Mesenchymal stem cell (in vitro differentiated cells and primary cell): Measurements from ENCODE around the gene NRXN3.

ENCODE experiments used
- DNase-seq: peaks from one replicate; pipeline ENCODE4 v3.0.0-alpha.2; 2013
- H2AFZ ChIP-seq: one replicate; pipeline ENCODE4 v1.6.1; 2013; ENCODE audit warnings: low read depth, mild to moderate bottlenecking, control low read depth, inconsistent platforms, low read length, moderate library complexity
- H2AK5ac ChIP-seq: 2 replicates; pipeline ENCODE4 v1.6.1; 2013; ENCODE audit warnings: low read length, moderate library complexity, mild to moderate bottlenecking, inconsistent platforms; ENCODE audit not compliant: severe bottlenecking
- H2BK120ac ChIP-seq: one replicate; pipeline ENCODE4 v1.6.1; 2013; ENCODE audit warnings: low read depth, mild to moderate bottlenecking, inconsistent platforms, low read length, moderate library complexity
- H2BK12ac ChIP-seq, 2 experiments: one replicate each; pipeline ENCODE4 v1.6.1; 2013; ENCODE audit warnings: inconsistent platforms in 2 of 2, low read length in 2 of 2, mild to moderate bottlenecking in 2 of 2, moderate library complexity in 2 of 2, control low read depth in 1 of 2
- H2BK15ac ChIP-seq: one replicate; pipeline ENCODE4 v1.6.1; 2013; ENCODE audit warnings: mild to moderate bottlenecking, low read depth, inconsistent platforms; ENCODE audit not compliant: poor library complexity, severe bottlenecking
- H2BK5ac ChIP-seq: 2 replicates; pipeline ENCODE4 v1.6.1; 2013; ENCODE audit warnings: low read depth, mild to moderate bottlenecking, low read length, control low read depth, inconsistent platforms; ENCODE audit not compliant: poor library complexity, severe bottlenecking
- H3K14ac ChIP-seq, 2 experiments: one replicate each; pipeline ENCODE4 v1.6.1; 2013; ENCODE audit warnings: inconsistent platforms in 2 of 2, low read length in 2 of 2, control low read depth in 1 of 2, mild to moderate bottlenecking in 1 of 2, moderate library complexity in 1 of 2
- H3K18ac ChIP-seq, 2 experiments: one replicate each; pipeline ENCODE4 v1.6.1; 2013; ENCODE audit warnings: inconsistent platforms in 2 of 2, low read length in 2 of 2, control low read depth in 1 of 2, low read depth in 1 of 2, mild to moderate bottlenecking in 1 of 2
- H3K23ac ChIP-seq, 2 experiments: one replicate each; pipeline ENCODE4 v1.6.1; 2013; ENCODE audit warnings: inconsistent platforms in 2 of 2, low read length in 2 of 2, mild to moderate bottlenecking in 2 of 2, moderate library complexity in 2 of 2, control low read depth in 1 of 2
- H3K27ac ChIP-seq: 2 replicates; pipeline ENCODE4 v1.5.1; 2013; ENCODE audit warnings: mild to moderate bottlenecking, moderate library complexity, low read length, control low read depth, inconsistent platforms; ENCODE audit not compliant: poor library complexity, severe bottlenecking
- H3K27me3 ChIP-seq, 2 experiments: 2 replicates each; pipeline versions ENCODE4 v1.6.1 to v1.7.0; 2013; ENCODE audit warnings: low read length in 2 of 2, mild to moderate bottlenecking in 2 of 2, moderate library complexity in 2 of 2, control low read depth in 1 of 2, inconsistent platforms in 1 of 2; ENCODE audit not compliant: control insufficient read depth in 1 of 2, insufficient read depth in 1 of 2
- H3K36me3 ChIP-seq, 2 experiments: 2 replicates each; pipeline versions ENCODE4 v1.6.1 to v1.7.0; 2013; ENCODE audit warnings: low read length in 2 of 2, control low read depth in 1 of 2, inconsistent platforms in 1 of 2, low read depth in 1 of 2, mild to moderate bottlenecking in 1 of 2; ENCODE audit not compliant: insufficient read depth in 2 of 2, control insufficient read depth in 1 of 2
- H3K4ac ChIP-seq, 2 experiments: one replicate each; pipeline ENCODE4 v1.6.1; 2013; ENCODE audit warnings: inconsistent platforms in 2 of 2, low read length in 2 of 2, mild to moderate bottlenecking in 2 of 2, moderate library complexity in 2 of 2, control low read depth in 1 of 2, low read depth in 1 of 2
- H3K4me1 ChIP-seq: 2 replicates; pipeline ENCODE4 v1.6.1; 2013; ENCODE audit warnings: low read depth, low read length, control low read depth; ENCODE audit not compliant: control insufficient read depth, insufficient read depth
- H3K4me2 ChIP-seq: 2 replicates; pipeline ENCODE4 v1.6.1; 2013; ENCODE audit warnings: low read length, mild to moderate bottlenecking, inconsistent platforms; ENCODE audit not compliant: poor library complexity, severe bottlenecking
- H3K4me3 ChIP-seq, 2 experiments: 2 replicates each; pipeline versions ENCODE4 v1.5.1 to v1.7.0; 2013; ENCODE audit warnings: low read length in 2 of 2, mild to moderate bottlenecking in 2 of 2, control low read depth in 1 of 2, low read depth in 1 of 2; ENCODE audit not compliant: insufficient read depth in 1 of 2
- H3K79me1 ChIP-seq: replicated peaks from 2 replicates; pipeline ENCODE4 v1.6.1; 2013; ENCODE audit warnings: mild to moderate bottlenecking, control low read depth, low read length, inconsistent platforms; ENCODE audit not compliant: poor library complexity, severe bottlenecking
- H3K9ac ChIP-seq: 2 replicates; pipeline ENCODE4 v1.7.0; 2013; ENCODE audit warnings: mild to moderate bottlenecking, low read length, moderate library complexity
- H3K9me3 ChIP-seq: 2 replicates; pipeline ENCODE4 v1.7.0; 2013; ENCODE audit warnings: mild to moderate bottlenecking, low read length; ENCODE audit not compliant: control insufficient read depth
- H4K8ac ChIP-seq: one replicate; pipeline ENCODE4 v1.6.1; 2013; ENCODE audit warnings: inconsistent platforms, mild to moderate bottlenecking, low read length, moderate library complexity
- H4K91ac ChIP-seq: one replicate; pipeline ENCODE4 v1.6.1; 2013; ENCODE audit warnings: mild to moderate bottlenecking, low read length, inconsistent platforms
- WGBS: methylation state at CpG from one replicate; pipeline ENCODE4 v1.1.7; 2013; ENCODE audit warnings: mixed read lengths; 5-methylcytosine and 5-hydroxymethylcytosine counted together

Gene NRXN3

DNA sequence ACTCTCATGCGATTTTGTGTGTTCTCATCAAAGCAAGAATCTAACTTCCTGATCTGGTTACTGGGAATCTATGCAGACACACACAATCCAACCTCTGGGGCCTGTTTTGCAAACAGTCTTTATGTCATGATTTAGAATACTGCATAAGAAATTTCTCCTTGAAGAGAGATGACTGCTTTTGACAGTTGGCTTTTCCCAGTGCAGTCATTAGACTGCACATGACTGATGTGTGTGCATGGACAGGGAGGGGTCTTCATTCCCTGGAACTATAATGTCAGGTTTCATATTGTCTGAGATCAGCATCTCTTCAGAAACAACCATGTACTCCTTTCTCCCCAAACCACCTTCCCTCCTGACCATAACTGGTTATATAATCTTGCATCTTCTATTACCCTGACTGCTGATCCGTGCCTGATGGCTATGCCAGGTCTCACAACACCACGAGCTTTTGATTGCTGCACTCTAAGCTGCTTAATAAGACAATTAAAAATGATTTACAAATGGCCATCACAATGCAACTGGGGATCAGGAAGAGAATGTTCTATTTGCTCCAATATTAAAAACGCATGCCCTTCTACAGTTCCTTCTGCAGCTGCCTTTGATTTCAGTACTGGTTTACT is 995.4 kb downstream of the NRXN3 start:
- Histone ChIP-seq H3K36me3 (no peaks in the 10 kb centered on the region), H2AFZ (no peak overlapping the region), H3K27ac (no peak overlapping the region), H2BK120ac (no peak overlapping the region), H3K18ac (no peak overlapping the region), H4K8ac (no peak overlapping the region), H3K4me2 (no peak overlapping the region), H3K23ac (no peak overlapping the region), H4K91ac (no peak overlapping the region), H3K9ac (no peak overlapping the region), H2BK15ac (no peak overlapping the region), H3K4me3 (no peak overlapping the region), H3K14ac (no peak overlapping the region), H3K9me3 (no peaks in the 10 kb centered on the region), H3K4me1 (no peaks in the 10 kb centered on the region), H2BK5ac (no peak overlapping the region), H3K4ac (no peak overlapping the region), H2BK12ac (no peak overlapping the region), H3K79me1 (no peaks in the 10 kb centered on the region), H2AK5ac (no peak overlapping the region), H3K27me3 (no peaks in the 10 kb centered on the region)
- DNase-seq: no peak
- 59% methylated on average over 2 of the region's 4 CpGs for WGBS

GRCh38 chr14:79166171-79166570 is 996.0 kb downstream of the NRXN3 start:
- Histone ChIP-seq H3K4ac (no peak overlapping the region), H4K91ac (no peak overlapping the region), H2BK5ac (no peak overlapping the region), H3K9ac (no peak overlapping the region), H3K9me3 (no peaks in the 10 kb centered on the region), H2BK12ac (no peak overlapping the region), H3K4me2 (no peak overlapping the region), H3K18ac (no peak overlapping the region), H3K14ac (no peak overlapping the region), H3K36me3 (no peaks in the 10 kb centered on the region), H3K27me3 (no peaks in the 10 kb centered on the region), H3K4me3 (no peak overlapping the region), H4K8ac (no peak overlapping the region), H2BK15ac (no peak overlapping the region), H3K23ac (no peak overlapping the region), H3K4me1 (no peaks in the 10 kb centered on the region), H3K27ac (no peak overlapping the region), H2BK120ac (no peak overlapping the region), H3K79me1 (no peaks in the 10 kb centered on the region), H2AFZ (no peak overlapping the region), H2AK5ac (no peak overlapping the region)
- WGBS: 100% methylated on average over 1 of the region's 2 CpGs
- DNase-seq: no peak

GRCh38 chr14:79167957-79168356 is 997.8 kb downstream of the NRXN3 start:
- no peak overlapping the region for H3K4me2 ChIP-seq
- H3K18ac ChIP-seq: no peak overlapping the region
- WGBS: 40% methylated on average over 1 of the region's 1 CpG

DNA sequence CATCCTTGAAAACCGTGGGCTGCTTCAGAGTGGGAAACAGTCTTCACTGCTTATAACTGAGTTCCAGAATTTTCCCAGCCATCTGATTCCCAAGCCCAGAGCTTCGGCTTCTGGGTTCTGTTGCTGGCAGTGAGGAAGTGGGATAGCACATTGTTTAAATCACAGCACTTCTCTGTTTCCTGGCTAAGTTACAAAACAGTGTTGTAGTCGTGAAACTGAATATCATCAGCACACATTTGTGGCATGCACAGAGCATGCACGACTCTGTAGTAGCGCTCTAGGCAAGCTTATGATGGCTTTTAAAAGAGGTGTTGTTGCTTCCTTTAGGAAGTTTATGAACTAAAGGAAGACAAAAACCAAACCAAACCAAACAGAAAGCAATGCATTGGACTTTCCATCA is 1005.5 kb downstream of the NRXN3 start:
- H3K79me1 ChIP-seq: no peaks in the 10 kb centered on the region
- 51% methylated on average over 3 of the region's 5 CpGs for WGBS
- H3K23ac ChIP-seq: no peak overlapping the region

More at GRCh38 chr14:79167957-79168356, 997.8 kb downstream of the NRXN3 start:
- no peak overlapping the region for H3K27ac ChIP-seq
- H3K4me3 ChIP-seq: no peak overlapping the region
- H3K36me3 ChIP-seq: no peaks in the 10 kb centered on the region
- H2AK5ac ChIP-seq: no peak overlapping the region
- no peak overlapping the region for H3K4ac ChIP-seq
- H2BK15ac ChIP-seq: no peak overlapping the region
- no peak overlapping the region for H3K23ac ChIP-seq
- H3K4me1 ChIP-seq: no peaks in the 10 kb centered on the region
- no peak overlapping the region for H3K14ac ChIP-seq
- H4K8ac ChIP-seq: no peak overlapping the region
- H3K9me3 ChIP-seq: no peaks in the 10 kb centered on the region
- H4K91ac ChIP-seq: no peak overlapping the region
- H3K79me1 ChIP-seq: no peaks in the 10 kb centered on the region
- no peak overlapping the region for H2BK12ac ChIP-seq
- H3K27me3 ChIP-seq: no peaks in the 10 kb centered on the region
- DNase-seq: no peak
- H2AFZ ChIP-seq: no peak overlapping the region
- no peak overlapping the region for H3K9ac ChIP-seq
- H2BK120ac ChIP-seq: no peak overlapping the region
- H2BK5ac ChIP-seq: no peak overlapping the region

More for the DNA sequence above, 1005.5 kb downstream of the NRXN3 start:
- no peaks in the 10 kb centered on the region for H3K9me3 ChIP-seq
- H2AFZ ChIP-seq: no peak overlapping the region
- no peaks in the 10 kb centered on the region for H3K36me3 ChIP-seq
- H2BK120ac ChIP-seq: no peak overlapping the region
- H3K9ac ChIP-seq: no peak overlapping the region
- no peak overlapping the region for H2BK15ac ChIP-seq
- H2BK12ac ChIP-seq: no peak overlapping the region
- H3K4ac ChIP-seq: no peak overlapping the region
- no peak for DNase-seq
- no peak overlapping the region for H3K4me2 ChIP-seq
- no peak overlapping the region for H2AK5ac ChIP-seq
- no peaks in the 10 kb centered on the region for H3K27me3 ChIP-seq
- no peak overlapping the region for H3K27ac ChIP-seq
- H2BK5ac ChIP-seq: no peak overlapping the region
- no peaks in the 10 kb centered on the region for H3K4me1 ChIP-seq
- no peak overlapping the region for H4K8ac ChIP-seq
- H4K91ac ChIP-seq: no peak overlapping the region
- no peak overlapping the region for H3K14ac ChIP-seq
- H3K4me3 ChIP-seq: no peak overlapping the region
- H3K18ac ChIP-seq: no peak overlapping the region
